NCI-H146 treated with DMSO at 0.1 percent for 48 hours (cell line): ENCODE data around the gene DHTKD1.
"Not testable (repeated sequence)": the region's sequence is repeated elsewhere in the genome, so short reads cannot be mapped to it uniquely, and the experiment has no call there.

Source experiments
- DNase-seq: peaks from one replicate; lab custom pipeline; 2025; ENCODE audit not compliant: unreplicated experiment; lab: John Stamatoyannopoulos, UW

DHTKD1 gene

DNA sequence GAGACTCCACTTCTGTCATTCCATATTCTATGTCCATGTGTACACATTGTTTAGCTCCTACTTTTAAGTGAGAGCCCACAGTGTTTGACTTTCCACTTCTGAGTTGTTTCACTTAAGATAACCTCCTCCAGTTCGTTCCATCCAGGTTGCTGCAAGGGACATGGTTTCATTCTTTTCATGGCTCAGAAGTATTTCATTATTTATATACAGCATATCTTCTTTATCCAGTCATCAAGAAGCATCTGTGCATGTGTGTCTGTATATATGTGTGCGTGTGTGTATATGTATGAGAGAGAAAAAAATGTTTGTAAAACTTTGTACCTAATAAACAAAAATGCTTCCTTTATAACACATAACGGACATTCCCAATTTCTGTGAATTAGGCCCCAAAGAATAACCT lies 66.9 kb downstream of the DHTKD1 start:
- no peak for DNase-seq

DNA sequence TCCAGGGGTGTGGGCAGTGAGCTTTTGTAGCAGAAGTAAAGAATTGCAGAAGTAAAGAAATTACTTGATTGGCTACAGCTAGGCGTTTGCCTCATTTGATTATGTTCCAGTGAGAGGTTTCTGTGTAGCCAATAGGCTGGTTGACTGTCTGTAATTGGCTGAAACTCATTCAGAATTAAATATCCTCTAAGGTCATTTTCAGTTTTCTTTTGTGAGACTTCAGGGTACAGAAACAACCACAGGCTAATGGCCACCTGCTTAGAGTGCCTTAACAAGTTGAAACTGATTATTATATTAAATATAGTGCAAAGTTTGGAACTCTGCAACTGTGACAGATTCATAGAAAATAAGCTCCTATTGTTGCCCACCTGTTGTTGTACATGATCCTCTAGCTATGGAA lies 71.3 kb downstream of the DHTKD1 start:
- no peak for DNase-seq

DNA sequence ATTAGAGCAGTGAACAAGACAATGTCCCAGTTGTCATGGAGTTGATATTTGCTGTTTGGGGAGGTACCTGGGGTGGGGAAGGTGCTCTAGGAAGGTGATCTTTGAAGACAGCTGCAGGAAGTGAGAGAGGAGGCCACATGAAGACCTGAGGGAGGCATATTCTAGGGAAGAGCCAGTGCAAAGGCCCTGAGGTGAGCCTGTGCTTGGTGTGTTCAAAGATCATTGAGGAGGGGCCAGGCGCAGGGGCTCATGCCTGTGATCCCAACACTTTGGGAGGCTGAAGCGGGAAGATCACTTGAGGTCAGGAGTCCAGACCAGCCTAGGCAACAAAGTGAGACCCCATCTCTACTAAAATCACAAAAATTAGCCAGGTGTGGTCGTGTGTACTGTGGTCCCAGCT lies 75.8 kb downstream of the DHTKD1 start:
- DNase-seq, result no peak

DNA sequence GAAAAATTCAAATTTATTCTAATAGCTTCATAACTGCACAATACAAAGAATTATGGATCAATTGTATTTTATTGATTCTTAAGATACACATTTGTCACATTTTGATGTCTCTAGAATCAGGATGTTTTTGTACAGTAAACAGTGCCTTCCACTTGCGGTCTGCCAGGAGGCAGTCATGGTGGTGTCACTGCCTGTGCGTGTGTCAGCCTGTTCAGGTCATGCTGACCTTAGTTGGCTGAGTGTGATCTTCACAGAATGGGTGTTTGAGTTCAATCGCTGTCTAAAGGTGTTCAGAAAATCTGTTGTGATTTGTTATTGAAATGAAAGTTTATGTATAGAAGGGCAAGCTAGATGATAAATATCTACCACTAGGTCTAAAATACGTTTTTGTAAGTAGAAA lies 81.4 kb downstream of the DHTKD1 start:
- DNase-seq, result no peak

DNA sequence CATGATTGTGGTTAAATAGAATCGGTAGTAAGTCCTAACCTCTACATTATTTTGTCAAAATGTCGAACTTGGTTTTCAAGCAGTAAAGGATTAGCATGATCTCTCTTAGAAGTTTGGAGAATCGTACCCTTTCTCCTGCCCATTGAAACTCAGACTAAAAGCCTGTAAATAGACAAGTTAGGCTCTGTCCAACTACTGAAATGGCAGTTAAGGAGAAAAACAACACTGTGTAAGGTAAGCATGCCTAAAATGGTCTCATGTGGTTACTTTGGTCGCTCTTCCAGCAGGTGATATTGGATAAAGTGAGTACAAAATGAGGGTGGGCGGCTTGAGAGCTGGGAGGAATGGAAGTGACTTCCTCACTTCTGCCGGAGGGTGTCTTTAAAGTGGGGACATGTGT lies 85.8 kb downstream of the DHTKD1 start:
- DNase-seq, result no peak

DNA sequence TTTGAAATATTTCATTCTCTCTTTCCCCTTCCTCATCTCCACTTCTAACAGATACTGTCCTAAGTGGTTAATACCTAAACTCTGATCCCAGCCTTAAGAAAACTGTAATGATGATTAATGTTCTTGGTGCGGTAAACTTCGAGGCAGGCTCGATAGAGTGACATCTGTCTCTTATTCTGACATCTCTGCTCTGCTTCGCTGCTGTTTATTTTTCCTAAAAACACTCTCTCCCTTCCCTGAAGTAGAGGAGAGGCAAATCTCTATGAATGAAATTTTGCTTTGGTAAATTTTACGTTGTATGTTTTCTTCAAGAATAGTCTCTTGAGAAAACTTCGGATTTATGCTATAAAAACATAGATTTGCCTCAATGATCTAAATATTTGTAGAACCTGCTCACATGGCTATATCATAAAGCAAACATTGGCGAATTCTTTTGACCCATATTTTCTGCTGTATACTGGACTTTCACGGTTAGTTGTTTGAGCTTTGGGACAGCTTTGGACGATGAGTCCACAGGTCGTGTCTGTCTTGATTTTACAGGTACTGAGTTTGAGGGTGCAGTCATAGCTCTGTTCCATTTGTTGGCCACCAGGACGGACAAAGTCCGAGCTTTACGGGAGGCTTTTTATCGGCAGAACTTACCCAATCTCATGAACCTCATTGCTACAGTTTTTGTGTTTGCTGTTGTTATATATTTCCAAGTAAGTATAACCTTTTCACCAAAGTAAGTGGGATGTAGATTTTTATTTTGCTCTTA lies 87.8 kb downstream of the DHTKD1 start:
- no peak for DNase-seq

DNA sequence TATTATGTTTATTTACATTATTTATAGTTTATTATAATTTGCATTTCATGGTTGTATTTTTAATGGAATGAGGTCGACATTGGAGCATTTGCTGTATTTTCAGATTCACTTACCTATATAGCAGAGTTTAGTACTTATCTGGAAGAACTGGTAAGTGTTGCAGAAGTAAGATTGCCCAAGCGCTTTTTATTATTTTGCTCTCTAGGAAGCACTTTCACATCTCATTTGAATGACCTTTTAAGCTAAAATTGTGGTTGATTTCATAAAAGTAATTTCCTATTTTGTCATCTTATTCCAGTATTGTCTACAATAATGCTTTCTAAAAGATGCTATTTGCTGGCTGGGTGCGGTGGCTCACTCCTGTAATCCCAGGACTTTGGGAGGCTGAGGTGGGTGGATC lies 89.4 kb downstream of the DHTKD1 start:
- DNase-seq, result no peak

DNA sequence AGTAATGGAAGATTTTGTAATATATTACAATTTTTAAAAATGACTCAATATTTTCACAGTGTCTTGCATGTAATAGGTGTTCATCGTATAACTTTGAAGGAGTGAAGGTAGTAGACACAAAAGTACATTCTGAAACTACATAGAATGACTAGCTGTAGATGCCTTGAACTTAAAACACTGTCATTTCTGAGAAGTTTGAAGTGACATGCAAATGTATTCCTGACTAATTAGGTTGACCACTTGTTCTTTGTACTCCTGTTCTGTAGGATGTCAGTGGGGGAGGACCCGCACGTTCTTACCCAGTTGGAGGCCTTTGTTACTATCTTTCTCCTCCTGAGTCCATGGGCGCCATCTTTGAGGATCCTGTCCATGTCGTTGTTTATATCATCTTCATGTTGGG lies 91.9 kb downstream of the DHTKD1 start:
- no peak for DNase-seq

DNA sequence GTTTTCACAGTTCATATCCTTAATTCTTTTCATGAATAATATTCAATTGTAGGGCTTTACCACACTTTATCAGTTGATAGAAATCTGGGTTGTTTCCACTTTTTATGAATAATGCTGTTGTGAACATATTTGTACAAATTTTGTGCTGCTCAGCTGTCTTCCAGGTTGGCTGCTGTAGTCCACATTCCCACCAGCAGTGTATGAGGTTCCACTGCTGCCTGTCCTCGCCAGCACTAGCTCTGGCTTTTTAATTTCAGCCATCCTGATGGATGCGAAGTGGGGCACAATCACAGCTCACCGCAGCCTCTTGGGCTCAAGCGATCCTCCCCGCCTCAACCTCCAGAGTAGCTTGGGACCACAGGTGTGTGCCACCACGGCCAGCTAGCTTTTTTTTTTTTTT lies 94.2 kb downstream of the DHTKD1 start:
- no peak for DNase-seq

DNA sequence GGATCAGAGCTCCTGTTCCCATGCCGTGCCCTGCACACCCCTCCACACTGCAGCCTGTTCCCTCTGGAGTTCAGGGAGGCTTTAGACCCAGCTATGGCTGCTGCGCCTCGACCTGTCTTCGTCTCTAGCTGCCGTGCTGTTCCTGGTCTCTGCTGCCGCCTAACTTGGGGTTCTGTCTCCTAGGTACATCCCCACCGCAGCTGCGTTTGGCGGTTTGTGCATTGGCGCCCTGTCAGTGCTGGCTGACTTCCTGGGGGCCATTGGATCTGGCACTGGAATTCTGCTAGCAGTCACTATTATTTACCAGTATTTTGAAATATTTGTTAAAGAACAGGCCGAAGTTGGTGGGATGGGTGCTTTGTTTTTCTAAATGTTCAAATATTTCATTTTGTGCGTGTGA lies 95.3 kb downstream of the DHTKD1 start:
- DNase-seq, result no peak

DNA sequence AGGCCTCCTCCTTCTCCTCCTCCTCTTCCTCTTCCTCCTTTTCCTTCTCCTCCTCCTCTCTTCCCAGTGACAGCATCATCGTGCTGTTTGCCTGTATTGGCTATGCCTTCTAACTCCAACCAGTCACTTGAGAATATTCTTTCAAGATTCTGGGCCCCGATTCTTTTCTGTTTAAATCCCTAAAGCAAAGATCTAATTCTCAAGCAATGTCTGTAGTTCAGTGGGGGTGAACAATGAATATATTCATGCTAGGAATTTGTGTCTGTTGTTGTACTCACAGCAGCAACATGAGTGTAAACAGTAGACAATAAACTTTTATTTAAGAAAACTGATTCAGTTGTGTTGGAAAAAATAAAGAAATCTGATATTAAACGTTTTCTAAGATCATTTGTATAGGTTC lies 96.3 kb downstream of the DHTKD1 start:
- DNase-seq, result no peak

DNA sequence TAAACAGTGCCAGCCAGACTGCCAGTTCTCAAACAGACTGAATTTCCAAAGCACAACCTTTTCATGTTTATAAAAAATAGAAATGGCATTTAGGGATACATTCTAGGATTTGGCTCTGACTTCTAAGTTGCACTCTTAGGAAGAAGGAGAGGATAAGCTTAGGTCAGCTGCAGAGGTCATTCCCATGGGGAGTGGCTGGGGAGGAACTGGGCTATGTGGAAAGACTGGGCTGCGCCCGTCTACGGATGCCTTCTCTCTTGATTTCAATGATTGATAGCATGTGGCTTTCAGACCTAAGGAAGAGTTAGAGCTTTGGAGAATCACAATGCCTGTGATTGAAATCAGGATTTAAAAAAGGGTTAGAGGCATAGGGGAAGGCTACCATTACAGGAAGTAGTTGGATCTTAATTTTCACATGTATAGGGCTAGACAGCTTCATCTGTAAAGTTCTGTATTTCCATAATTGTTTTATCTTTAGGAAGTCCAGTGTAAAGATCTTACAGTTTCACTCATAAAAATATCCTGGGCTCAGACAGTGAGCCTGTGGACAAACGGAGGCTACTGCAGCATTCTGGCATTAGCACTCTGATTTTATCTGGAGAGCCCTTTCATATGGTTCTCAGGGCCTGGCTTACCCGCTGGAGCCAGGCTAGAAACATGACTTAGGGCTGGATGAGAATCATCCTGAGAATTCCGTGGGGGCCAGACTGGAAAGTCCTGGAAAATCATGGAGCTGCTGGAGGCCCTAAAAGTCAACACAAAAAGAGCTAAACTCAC lies 97.4 kb downstream of the DHTKD1 start:
- DNase-seq, result no peak

DNA sequence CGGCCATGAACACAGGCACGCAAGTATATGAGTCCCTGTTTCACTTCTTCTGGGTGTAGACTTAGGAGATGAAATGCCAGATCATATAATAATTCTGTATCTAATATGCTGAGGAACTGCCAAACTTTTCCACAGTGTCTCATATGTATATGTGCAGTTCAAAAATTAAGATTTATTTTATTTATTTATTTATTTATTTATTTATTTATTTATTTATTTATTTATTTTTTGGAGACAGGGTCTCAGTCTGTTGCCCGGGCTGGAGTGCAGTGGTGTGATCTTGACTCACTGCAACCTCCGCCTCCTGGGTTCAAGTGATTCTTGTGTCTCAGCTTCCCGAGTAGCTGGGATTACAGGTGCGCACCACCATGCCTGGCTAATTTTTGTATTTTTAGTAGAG lies 102.8 kb downstream of the DHTKD1 start:
- DNase-seq, result not testable (repeated sequence)
